22Rv1 (cell line): ENCODE results near the gene SCN8A.

Source experiments
- CTCF ChIP-seq: fragments of 450-650 bp; IDR thresholded peaks from 2 replicates; pipeline ENCODE4 v1.5.1; 2017; ENCODE audit warnings: mild to moderate bottlenecking
- ZFX ChIP-seq: fragments of 450-650 bp; IDR thresholded peaks from 2 replicates; pipeline ENCODE4 v1.6.1; 2017; ENCODE audit warnings: antibody characterized with exemption, borderline replicate concordance

- TF ChIP-seq CTCF (no peak), ZFX (no peak)
Measured at GRCh38 chr12:51705450-51705849, 114.4 kb downstream of the SCN8A start.
